MM.1S (cell line): ENCODE data around the gene SSX2IP.
"Not testable (repeated sequence)": the region's sequence is repeated elsewhere in the genome, so short reads cannot be mapped to it uniquely, and the experiment has no call there.

Source experiments
- DNase-seq: peaks from one replicate; pipeline ENCODE4 v3.0.0-alpha.2; 2015
- H2AFZ ChIP-seq: fragments of 300-600 bp; sonication (generic); 2 replicates; pipeline ENCODE4 v1.6.0; 2016; ENCODE audit warnings: antibody characterized with exemption, low read length
- H3F3A ChIP-seq: fragments of 300-600 bp; sonication (generic); 2 replicates; pipeline ENCODE4 v1.6.1; 2016; ENCODE audit warnings: mild to moderate bottlenecking, antibody characterized with exemption, low read length, moderate library complexity, mixed read lengths; ENCODE audit not compliant: insufficient read depth
- H3K27ac ChIP-seq: fragments of 300-600 bp; sonication (generic); 2 replicates; pipeline ENCODE4 v1.5.1; 2016; ENCODE audit warnings: mild to moderate bottlenecking, low read length
- H3K27me3 ChIP-seq: fragments of 300-600 bp; sonication (generic); replicated peaks from 2 replicates; pipeline ENCODE4 v1.6.0; 2016; ENCODE audit warnings: low read length; ENCODE audit not compliant: insufficient read depth
- H3K36me3 ChIP-seq: fragments of 300-600 bp; sonication (generic); replicated peaks from 2 replicates; pipeline ENCODE4 v1.6.1; 2016; ENCODE audit warnings: mild to moderate bottlenecking, low read length, mixed read lengths; ENCODE audit not compliant: insufficient read depth
- H3K4me1 ChIP-seq: fragments of 300-600 bp; sonication (generic); 2 replicates; pipeline ENCODE4 v1.6.1; 2016; ENCODE audit warnings: low read length, mixed read lengths
- H3K4me2 ChIP-seq: fragments of 300-600 bp; sonication (generic); 2 replicates; pipeline ENCODE4 v1.6.0; 2016; ENCODE audit warnings: low read depth, low read length
- H3K4me3 ChIP-seq: fragments of 300-600 bp; sonication (generic); 2 replicates; pipeline ENCODE4 v1.5.1; 2016; ENCODE audit warnings: low read length, mixed read lengths
- H3K79me2 ChIP-seq: fragments of 300-600 bp; sonication (generic); 2 replicates; pipeline ENCODE4 v1.6.1; 2016; ENCODE audit warnings: mixed run types, low read length, mixed read lengths
- H3K9ac ChIP-seq: fragments of 300-600 bp; sonication (generic); 2 replicates; pipeline ENCODE4 v1.6.1; 2016; ENCODE audit warnings: low read length, mixed read lengths
- H3K9me2 ChIP-seq: fragments of 300-600 bp; sonication (generic); replicated peaks from 2 replicates; pipeline ENCODE4 v1.6.1; 2016; ENCODE audit warnings: mild to moderate bottlenecking, low read length, mixed read lengths; ENCODE audit not compliant: insufficient read depth
- H3K9me3 ChIP-seq: fragments of 300-600 bp; sonication (generic); replicated peaks from 2 replicates; pipeline ENCODE4 v1.6.1; 2016; ENCODE audit warnings: mild to moderate bottlenecking, low read length, mixed read lengths; ENCODE audit not compliant: insufficient read depth
- H4K20me1 ChIP-seq: fragments of 300-600 bp; sonication (generic); 2 replicates; pipeline ENCODE4 v1.6.1; 2016; ENCODE audit warnings: mild to moderate bottlenecking, low read length, moderate library complexity, mixed read lengths; ENCODE audit not compliant: insufficient read depth
- EZH2 ChIP-seq: fragments of 300-600 bp; sonication (generic); optimal IDR thresholded peaks from 2 replicates; pipeline ENCODE3; 2017; ENCODE audit warnings: low read depth, mild to moderate bottlenecking, antibody characterized with exemption, low read length, mixed read lengths
- EZH2phosphoT487 ChIP-seq: fragments of 300-600 bp; sonication (generic); IDR thresholded peaks from 2 replicates; pipeline ENCODE4 v1.6.1; 2018; ENCODE audit warnings: antibody characterized with exemption, low read length
- TF ChIP-seq, protein P1 (sequence below): fragments of 300-600 bp; sonication (generic); IDR thresholded peaks from 2 replicates; pipeline ENCODE4 v1.5.1; 2016; ENCODE audit warnings: antibody characterized with exemption, low read length, mixed read lengths

Gene SSX2IP

DNA sequence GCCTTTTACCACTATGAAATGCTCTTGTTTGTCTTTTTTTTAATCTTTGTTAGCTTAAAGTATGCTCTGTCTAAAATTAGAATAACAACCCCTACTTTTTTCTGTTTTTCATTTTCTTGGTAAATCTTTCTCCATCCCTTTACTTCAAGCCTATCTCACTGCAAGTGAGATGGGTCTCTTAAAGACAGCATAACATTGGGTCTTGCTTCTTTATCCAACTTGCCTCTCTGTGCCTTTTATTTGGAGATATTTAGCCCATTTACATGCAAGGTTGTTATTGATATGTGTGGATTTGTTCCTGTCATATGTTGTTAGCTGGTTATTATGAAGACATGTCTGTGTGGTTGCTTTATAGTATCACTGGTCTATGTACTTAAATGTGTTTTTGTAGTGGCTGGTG, 41.3 kb upstream of the SSX2IP start:
- no peak overlapping the region for H3K27ac ChIP-seq
- H3K9ac ChIP-seq: no peak overlapping the region
- no peak overlapping the region for H2AFZ ChIP-seq
- H4K20me1 ChIP-seq: no peaks in the 10 kb centered on the region
- no peak overlapping the region for H3K4me2 ChIP-seq
- no peaks in the 10 kb centered on the region for H3K36me3 ChIP-seq
- TF ChIP-seq, protein P1, sequence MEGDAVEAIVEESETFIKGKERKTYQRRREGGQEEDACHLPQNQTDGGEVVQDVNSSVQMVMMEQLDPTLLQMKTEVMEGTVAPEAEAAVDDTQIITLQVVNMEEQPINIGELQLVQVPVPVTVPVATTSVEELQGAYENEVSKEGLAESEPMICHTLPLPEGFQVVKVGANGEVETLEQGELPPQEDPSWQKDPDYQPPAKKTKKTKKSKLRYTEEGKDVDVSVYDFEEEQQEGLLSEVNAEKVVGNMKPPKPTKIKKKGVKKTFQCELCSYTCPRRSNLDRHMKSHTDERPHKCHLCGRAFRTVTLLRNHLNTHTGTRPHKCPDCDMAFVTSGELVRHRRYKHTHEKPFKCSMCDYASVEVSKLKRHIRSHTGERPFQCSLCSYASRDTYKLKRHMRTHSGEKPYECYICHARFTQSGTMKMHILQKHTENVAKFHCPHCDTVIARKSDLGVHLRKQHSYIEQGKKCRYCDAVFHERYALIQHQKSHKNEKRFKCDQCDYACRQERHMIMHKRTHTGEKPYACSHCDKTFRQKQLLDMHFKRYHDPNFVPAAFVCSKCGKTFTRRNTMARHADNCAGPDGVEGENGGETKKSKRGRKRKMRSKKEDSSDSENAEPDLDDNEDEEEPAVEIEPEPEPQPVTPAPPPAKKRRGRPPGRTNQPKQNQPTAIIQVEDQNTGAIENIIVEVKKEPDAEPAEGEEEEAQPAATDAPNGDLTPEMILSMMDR: no peak
- TF ChIP-seq EZH2 (no peak), EZH2phosphoT487 (no peak)
- no peak overlapping the region for H3K4me3 ChIP-seq
- no peaks in the 10 kb centered on the region for H3K9me2 ChIP-seq
- H3K79me2 ChIP-seq: no peaks in the 10 kb centered on the region
- H3K27me3 ChIP-seq: no peaks in the 10 kb centered on the region
- DNase-seq: no peak
- no peaks in the 10 kb centered on the region for H3K9me3 ChIP-seq
- H3F3A ChIP-seq: no peaks in the 10 kb centered on the region
- no peaks in the 10 kb centered on the region for H3K4me1 ChIP-seq

- not testable (repeated sequence) for H3K27me3 ChIP-seq, H3K9ac ChIP-seq, H3K4me3 ChIP-seq, H2AFZ ChIP-seq, H3K36me3 ChIP-seq, H3K9me3 ChIP-seq, H4K20me1 ChIP-seq, H3K4me1 ChIP-seq, H3K9me2 ChIP-seq, H3F3A ChIP-seq, H3K4me2 ChIP-seq, H3K27ac ChIP-seq, H3K79me2 ChIP-seq, DNase-seq
Observed at GRCh38 chr1:84727711-84728110, 37.5 kb upstream of the SSX2IP start.

DNA sequence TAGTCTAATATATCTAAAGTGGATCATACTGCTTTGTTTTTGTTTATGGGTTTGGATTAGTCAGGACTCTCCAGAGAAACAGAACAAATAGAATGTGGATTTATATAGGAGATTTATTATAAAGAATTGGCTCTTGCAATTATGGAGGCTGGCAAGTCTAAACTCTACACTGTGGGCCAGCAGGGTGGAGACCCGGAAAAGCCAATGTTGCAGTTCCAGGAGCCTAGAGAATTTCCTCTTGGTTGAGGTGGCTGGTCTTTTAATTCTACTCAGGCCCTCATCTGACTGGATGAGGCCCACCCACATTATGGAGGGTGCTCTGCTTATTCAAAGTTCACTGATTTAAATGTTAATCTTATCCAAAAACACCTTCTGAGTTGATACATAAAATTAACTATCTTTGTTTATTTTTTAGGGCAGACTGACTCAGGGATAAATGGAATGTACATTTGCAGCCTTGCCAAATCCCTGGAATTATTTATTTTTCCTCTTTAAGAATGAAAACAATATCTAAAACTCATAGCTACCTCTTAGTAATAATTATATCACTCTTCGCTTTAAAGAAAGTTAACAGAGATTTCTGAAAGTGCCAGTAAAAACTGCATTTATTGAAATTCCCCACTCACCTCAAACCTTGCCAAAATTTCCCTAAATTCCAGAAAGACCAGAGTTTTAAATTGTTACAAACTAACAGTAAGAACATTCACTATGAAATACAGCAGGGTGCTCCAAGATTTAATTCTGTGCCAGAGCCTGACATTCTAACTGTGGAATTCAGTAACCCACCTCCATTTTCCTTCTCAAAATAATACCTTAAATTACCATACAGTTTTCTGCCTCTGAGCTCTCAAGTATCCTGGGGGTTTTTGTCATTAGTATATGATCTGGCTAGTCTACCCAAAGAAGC, 36.6 kb upstream of the SSX2IP start:
- Histone ChIP-seq H3K9me3 (no peaks in the 10 kb centered on the region), H3K79me2 (no peaks in the 10 kb centered on the region), H3K27ac (no peak overlapping the region), H3F3A (no peaks in the 10 kb centered on the region), H3K4me3 (no peak overlapping the region), H3K4me2 (no peak overlapping the region), H2AFZ (no peak overlapping the region), H3K36me3 (no peaks in the 10 kb centered on the region), H3K4me1 (no peaks in the 10 kb centered on the region), H3K9me2 (no peaks in the 10 kb centered on the region), H4K20me1 (no peaks in the 10 kb centered on the region), H3K27me3 (no peaks in the 10 kb centered on the region), H3K9ac (no peak overlapping the region)
- TF ChIP-seq EZH2: no peak
- TF ChIP-seq, protein P1: no peak
- TF ChIP-seq EZH2phosphoT487: no peak
- no peak for DNase-seq
